Thyroid gland (tissue), 4 donors: Measurements from ENCODE around the gene SLC47A2.

ENCODE experiments used
- CTCF ChIP-seq, 6 experiments: fragments of 200-600 bp in 3 of 6; fragments of 450-650 bp in 3 of 6; sonication (generic) in 3 of 6; IDR thresholded peaks; one replicate each; pipeline ENCODE4 v1.5.1; 2016 to 2019; ENCODE audit warnings: antibody characterized with exemption in 6 of 6, mild to moderate bottlenecking in 2 of 6, inconsistent platforms in 1 of 6, moderate library complexity in 1 of 6
- POLR2A ChIP-seq, 2 donors: fragments of 450-650 bp; IDR thresholded peaks; one replicate each; pipeline ENCODE4 v1.6.1; 2017; ENCODE audit warnings: antibody characterized with exemption in 2 of 2, mild to moderate bottlenecking in 2 of 2, moderate library complexity in 1 of 2

- no peak for TF ChIP-seq POLR2A (IDR thresholded peaks at IDR 0.05)
- TF ChIP-seq CTCF (IDR thresholded peaks at IDR 0.05), result no peak
Measured at GRCh38 chr17:19671433-19671832, 45.0 kb downstream of the SLC47A2 start.
